Activated CD4-positive, alpha-beta T cell treated with anti-CD3 and anti-CD28 coated beads for 36 hours (primary cell): ENCODE results near the gene EGLN3. TPM values are rescaled to one million over a fixed set of nuclear protein-coding genes. Genes with fewer than 3 reads are reported as not detected.

Source experiments
- ATAC-seq: fragments of 200-7000 bp; cut with Tn5 transposase; one replicate; pipeline ENCODE4 v1.10.0; 2021; ENCODE audit warnings: mild to moderate bottlenecking, moderate library complexity
- CTCF ChIA-PET: fragments of 350-600 bp; sonication (Branson Sonifier 250); formaldehyde crosslinking; loops from one replicate; lab custom pipeline; 2021; ENCODE audit warnings: antibody characterized with exemption; lab: Charles Lee
- POLR2A ChIA-PET: fragments of 350-600 bp; sonication (Branson Sonifier 250); formaldehyde crosslinking; loops from one replicate; lab custom pipeline; 2021; ENCODE audit warnings: antibody characterized with exemption, inconsistent platforms; lab: Charles Lee
- DNase-seq: peaks from one replicate; pipeline ENCODE4 v3.0.0-alpha.2; 2020
- H3K27ac Mint-ChIP-seq: one replicate; pipeline ENCODE4 v1.8.0; 2021; ENCODE audit warnings: mixed read lengths
- H3K27me3 Mint-ChIP-seq: one replicate; pipeline ENCODE4 v1.8.0; 2021; ENCODE audit warnings: mixed read lengths
- H3K36me3 Mint-ChIP-seq: one replicate; pipeline ENCODE4 v1.8.0; 2021; ENCODE audit warnings: low read depth, mixed read lengths
- H3K4me1 Mint-ChIP-seq: one replicate; pipeline ENCODE4 v1.8.0; 2021; ENCODE audit warnings: mixed read lengths
- H3K4me3 Mint-ChIP-seq: one replicate; pipeline ENCODE4 v1.8.0; 2021; ENCODE audit warnings: mild to moderate bottlenecking, moderate library complexity, mixed read lengths
- H3K9me3 Mint-ChIP-seq: one replicate; pipeline ENCODE4 v1.8.0; 2021; ENCODE audit warnings: low read depth, mixed read lengths
- intact Hi-C, 2 experiments: fragments of 100-400 bp; cut with DNase I in 1 of 2; cut with micrococcal nuclease in 1 of 2; formaldehyde crosslinking; loops; one replicate each; pipeline versions ENCODE4 v1.14.2 to v1.15.1; 2022 to 2024; cut with DNase I, micrococcal nuclease
- total RNA-seq, 2 experiments: library from RNA; stranded (reverse); gene quantifications; one replicate each; pipeline ENCODE4 v1.2.3, GENCODE V29; 2021

The EGLN3 gene
- total RNA-seq, 2 experiments from 2014 or later, result 3.8 to 3.9 TPM

- Mint-ChIP-seq H3K9me3 (peaks cover 6% of the 10 kb centered on the region), H3K36me3 (no peaks in the 10 kb centered on the region), H3K4me3 (no peak overlapping the region), H3K27me3 (peaks cover 12% of the 10 kb centered on the region), H3K4me1 (peaks cover 3% of the 10 kb centered on the region), H3K27ac (no peak overlapping the region)
- ChIA-PET POLR2A (no interaction called here), CTCF (interaction anchor here (1.4 kb wide), 1 partner anchor 139 kb away, joined by 3 read pairs; no protein-coding TSS in a partner anchor)
- ATAC-seq, result no peak
- intact Hi-C loops, result no loop called here
- DNase-seq, result no peak
These were observed 8.8 kb upstream of the EGLN3 start for GRCh38 chr14:33959692-33960151.

DNA sequence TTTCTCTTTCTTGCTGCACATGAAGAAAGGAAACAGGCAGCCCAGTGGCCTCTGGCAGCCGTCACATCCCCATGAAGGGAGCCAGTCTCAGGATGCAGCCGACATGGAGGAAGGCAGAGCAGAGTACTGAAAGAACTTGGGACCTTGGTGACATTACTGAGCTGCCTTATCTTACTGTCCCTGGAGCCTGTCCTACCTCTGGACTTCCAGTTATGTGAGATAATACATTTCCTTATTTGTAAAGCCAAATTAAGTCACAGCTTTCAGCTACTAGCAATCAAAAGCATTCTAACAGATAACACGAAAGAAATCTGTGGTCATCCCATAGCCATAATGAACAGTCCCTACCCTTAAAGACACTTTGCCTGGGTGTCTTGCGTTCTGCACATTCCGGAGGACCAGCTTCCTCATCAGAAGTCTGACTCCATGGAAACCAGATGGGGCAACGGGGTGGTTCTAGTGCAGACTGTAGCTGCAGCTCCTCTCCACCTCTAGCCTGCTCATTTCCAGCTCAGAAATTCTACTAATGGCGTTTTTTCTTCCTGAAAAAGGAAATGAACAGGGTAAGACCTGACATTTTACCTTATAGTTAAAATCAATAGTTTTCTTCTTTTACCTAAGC lies 7.8 kb upstream of the EGLN3 start:
- ChIA-PET POLR2A (no interaction called here), CTCF (interaction anchor here (0.6 to 0.7 kb wide), 2 partner anchors 421 to 526 kb away, joined by 3 read pairs; no protein-coding TSS in a partner anchor)
- intact Hi-C loops, result no loop called here
- Mint-ChIP-seq H3K9me3 (peaks cover 6% of the 10 kb centered on the region), H3K4me3 (no peak overlapping the region), H3K27me3 (peaks cover 12% of the 10 kb centered on the region), H3K36me3 (no peaks in the 10 kb centered on the region), H3K27ac (no peak overlapping the region), H3K4me1 (peaks cover 3% of the 10 kb centered on the region)
- ATAC-seq (no peak), DNase-seq (no peak)

DNA sequence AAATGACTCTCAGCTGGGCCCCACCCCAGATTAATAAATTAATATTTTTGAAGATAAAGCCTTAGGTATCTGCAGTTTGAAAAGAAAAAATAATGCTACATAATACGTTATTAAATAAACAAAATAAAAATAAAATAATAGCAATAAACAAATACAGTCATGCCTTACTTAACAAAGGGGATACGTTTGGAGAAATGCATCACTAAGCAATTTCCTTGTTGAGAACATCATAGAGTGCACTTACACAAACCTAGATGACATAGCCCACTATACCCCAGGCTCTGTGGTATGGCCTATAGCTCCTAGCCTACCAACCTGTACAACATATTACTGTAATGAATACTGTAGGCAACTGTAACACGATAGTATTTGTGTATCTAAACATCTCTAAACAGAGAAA lies 7.1 kb upstream of the EGLN3 start:
- H3K27me3 Mint-ChIP-seq, result peaks cover 12% of the 10 kb centered on the region
- ChIA-PET CTCF (no interaction called here), POLR2A (no interaction called here)
- no peak overlapping the region for H3K27ac Mint-ChIP-seq
- no peaks in the 10 kb centered on the region for H3K36me3 Mint-ChIP-seq
- DNase-seq (no peak), ATAC-seq (no peak)
- intact Hi-C loops, result no loop called here
- H3K9me3 Mint-ChIP-seq, result peaks cover 6% of the 10 kb centered on the region
- no peak overlapping the region for H3K4me3 Mint-ChIP-seq
- H3K4me1 Mint-ChIP-seq, result peaks cover 3% of the 10 kb centered on the region

DNA sequence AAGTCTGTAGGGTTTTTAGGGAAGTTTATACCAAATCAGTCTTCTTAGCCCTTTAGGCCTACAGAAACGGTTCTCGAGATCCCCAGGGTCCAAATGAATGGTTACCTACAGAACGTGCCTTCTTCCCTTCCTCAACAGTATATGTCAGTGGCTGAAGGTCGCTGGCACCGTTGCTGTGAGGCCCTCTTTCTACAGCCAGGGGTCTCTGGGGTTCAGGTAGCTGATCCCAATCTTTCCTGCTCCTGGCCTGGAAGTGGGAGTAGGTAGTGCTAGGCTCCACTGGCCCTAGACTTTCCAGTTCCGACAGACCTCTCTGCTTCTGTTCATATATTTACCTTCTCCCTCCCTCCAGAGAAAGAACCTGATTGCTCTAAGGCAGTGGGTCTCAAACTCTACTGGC lies 6.4 kb upstream of the EGLN3 start:
- peaks cover 18% of the 10 kb centered on the region for H3K27me3 Mint-ChIP-seq
- DNase-seq (no peak), ATAC-seq (no peak)
- peaks cover 3% of the 10 kb centered on the region for H3K4me1 Mint-ChIP-seq
- no peak overlapping the region for H3K27ac Mint-ChIP-seq
- CTCF ChIA-PET, result no interaction called here
- peaks cover 2% of the 10 kb centered on the region for H3K9me3 Mint-ChIP-seq
- intact Hi-C loops, result no loop called here
- H3K36me3 Mint-ChIP-seq, result no peaks in the 10 kb centered on the region
- no peak overlapping the region for H3K4me3 Mint-ChIP-seq
- POLR2A ChIA-PET, result no interaction called here

DNA sequence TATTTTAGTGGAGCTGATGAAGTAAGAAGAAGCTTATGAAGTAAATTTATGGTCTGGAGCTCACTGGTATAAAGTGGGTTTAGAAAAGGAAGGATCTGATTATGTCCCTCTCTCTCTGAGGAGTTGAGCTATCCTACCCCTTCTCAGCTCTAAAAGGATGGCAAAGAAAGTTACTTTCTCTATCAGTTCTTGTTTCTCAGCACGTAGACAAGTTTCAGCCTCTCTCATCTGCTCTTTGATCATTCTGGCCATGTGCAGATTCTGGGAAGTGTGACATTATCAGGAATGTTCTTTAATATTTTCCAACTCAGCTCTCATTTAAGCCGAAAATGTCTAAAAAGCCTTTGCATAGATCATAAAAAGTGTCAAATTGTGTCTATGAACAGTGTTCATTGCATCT lies 5.8 kb upstream of the EGLN3 start:
- Mint-ChIP-seq H3K36me3 (no peaks in the 10 kb centered on the region), H3K4me1 (peaks cover 3% of the 10 kb centered on the region), H3K27me3 (peaks cover 23% of the 10 kb centered on the region), H3K9me3 (no peaks in the 10 kb centered on the region), H3K4me3 (no peak overlapping the region), H3K27ac (no peak overlapping the region)
- DNase-seq (no peak), ATAC-seq (no peak)
- intact Hi-C loops, result no loop called here
- ChIA-PET POLR2A (no interaction called here), CTCF (interaction anchor here (0.6 to 0.8 kb wide), 2 partner anchors 12 to 370 kb away, joined by 3 read pairs; no protein-coding TSS in a partner anchor)

DNA sequence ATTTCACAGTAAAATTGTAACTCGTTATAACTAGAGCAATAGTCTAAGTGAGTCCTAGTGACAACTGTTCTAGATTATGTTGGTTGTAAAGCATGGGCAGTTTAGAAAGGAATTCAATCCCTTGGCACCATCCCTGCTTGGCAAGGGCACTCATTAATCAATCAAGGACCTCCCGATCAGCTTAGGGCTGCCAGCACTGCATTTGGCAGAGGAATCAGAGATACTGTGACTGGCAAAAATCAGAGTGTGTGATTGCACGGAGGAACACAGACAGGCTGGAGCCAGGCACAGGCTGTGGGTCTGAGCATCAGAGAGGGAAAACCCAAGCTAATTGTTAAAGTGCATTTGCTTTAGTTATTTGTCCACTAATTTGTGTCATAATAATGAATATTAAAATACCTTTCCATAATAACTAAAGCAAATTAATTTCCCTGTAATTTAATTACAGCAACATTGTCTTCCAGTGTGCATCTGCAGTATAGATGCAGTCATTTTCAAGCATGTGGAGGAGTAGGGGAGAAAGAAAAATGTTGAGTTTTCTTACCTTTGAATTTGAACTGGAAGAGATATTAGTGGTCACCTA lies 3.2 kb upstream of the EGLN3 start:
- intact Hi-C loops, result loop anchor here in 1 of 2 experiments (5.0 kb wide), 2 partner anchors 103 to 143 kb away; no protein-coding TSS in a partner anchor
- Mint-ChIP-seq H3K36me3 (no peaks in the 10 kb centered on the region), H3K4me1 (peaks cover 17% of the 10 kb centered on the region), H3K4me3 (no peak overlapping the region), H3K9me3 (no peaks in the 10 kb centered on the region), H3K27ac (no peak overlapping the region), H3K27me3 (peaks cover 35% of the 10 kb centered on the region)
- ChIA-PET CTCF (interaction anchor here (0.9 kb wide), 1 partner anchor 706 kb away, joined by 3 read pairs; no protein-coding TSS in a partner anchor), POLR2A (no interaction called here)
- ATAC-seq (no peak), DNase-seq (no peak)

DNA sequence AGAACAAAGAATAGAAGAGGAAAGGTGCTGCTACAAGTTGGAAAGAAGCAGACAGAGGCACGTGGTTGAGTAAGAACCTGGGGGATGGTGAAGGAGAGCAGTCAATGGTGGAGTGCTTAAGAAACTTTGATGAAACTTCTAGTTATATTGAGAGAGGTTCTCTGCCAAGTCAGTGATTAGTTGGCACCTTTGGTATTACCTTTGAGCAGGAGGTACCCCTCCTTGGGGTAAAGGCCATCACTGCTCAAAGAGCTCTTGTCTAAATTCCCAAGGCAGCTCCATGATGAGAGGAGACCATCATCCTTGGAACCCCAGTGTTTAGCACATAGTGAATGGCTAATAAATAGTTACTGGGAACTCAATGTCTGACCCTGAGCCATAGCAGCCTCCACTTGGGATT lies 1.7 kb upstream of the EGLN3 start:
- H3K27me3 Mint-ChIP-seq, result peaks cover 42% of the 10 kb centered on the region
- ChIA-PET POLR2A (no interaction called here), CTCF (no interaction called here)
- H3K27ac Mint-ChIP-seq, result no peak overlapping the region
- ATAC-seq (no peak), DNase-seq (no peak)
- H3K36me3 Mint-ChIP-seq, result no peaks in the 10 kb centered on the region
- H3K4me1 Mint-ChIP-seq, result peaks cover 19% of the 10 kb centered on the region
- intact Hi-C loops, result loop anchor here in 1 of 2 experiments (5.0 kb wide), 2 partner anchors 105 to 145 kb away; no protein-coding TSS in a partner anchor
- no peak overlapping the region for H3K4me3 Mint-ChIP-seq
- H3K9me3 Mint-ChIP-seq, result no peaks in the 10 kb centered on the region

DNA sequence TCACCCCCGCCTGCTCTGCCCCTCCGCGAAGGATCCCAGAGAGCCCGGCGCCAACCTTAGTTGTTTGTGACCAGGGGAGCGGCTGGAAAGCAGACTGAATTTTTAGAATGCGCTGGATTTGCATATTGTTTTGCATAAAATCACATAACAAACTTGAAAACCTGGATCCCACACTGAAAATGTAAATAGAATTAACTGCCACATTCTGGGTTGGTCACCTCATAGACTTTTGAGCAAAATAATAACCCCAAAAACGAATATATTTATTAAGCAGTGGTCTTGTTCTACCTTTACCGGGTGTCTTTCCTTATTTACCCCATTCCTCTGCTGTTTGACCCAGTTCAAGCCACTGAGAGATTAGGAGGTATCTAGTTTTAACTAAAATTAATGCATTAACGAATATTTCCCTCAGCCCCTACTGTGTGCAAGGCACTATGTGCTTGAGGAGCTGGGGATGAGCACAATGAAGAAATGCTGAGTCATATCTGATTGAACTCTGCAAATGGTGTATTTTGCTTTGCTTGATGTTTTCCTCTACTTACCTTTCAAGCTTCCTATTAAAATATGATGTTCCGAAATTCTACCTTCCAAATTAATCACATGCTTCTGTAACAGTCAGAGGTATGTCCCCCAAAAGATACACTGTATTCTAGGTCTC lies 438 bp upstream of the EGLN3 start:
- ATAC-seq, result no peak
- Mint-ChIP-seq H3K4me1 (peaks cover 22% of the 10 kb centered on the region), H3K27ac (no peak overlapping the region), H3K9me3 (no peaks in the 10 kb centered on the region), H3K27me3 (peaks cover 47% of the 10 kb centered on the region), H3K36me3 (no peaks in the 10 kb centered on the region), H3K4me3 (peak overlapping the region; percentile 77)
- intact Hi-C loops, result loop anchor here in 1 of 2 experiments (2.0 to 5.0 kb wide), 3 partner anchors 106 to 277 kb away; no protein-coding TSS in a partner anchor
- CTCF ChIA-PET, result interaction anchor here (0.7 kb wide), 1 partner anchor 654 kb away, joined by 4 read pairs; no protein-coding TSS in a partner anchor
- POLR2A ChIA-PET, result no interaction called here
- DNase-seq, result no peak

DNA sequence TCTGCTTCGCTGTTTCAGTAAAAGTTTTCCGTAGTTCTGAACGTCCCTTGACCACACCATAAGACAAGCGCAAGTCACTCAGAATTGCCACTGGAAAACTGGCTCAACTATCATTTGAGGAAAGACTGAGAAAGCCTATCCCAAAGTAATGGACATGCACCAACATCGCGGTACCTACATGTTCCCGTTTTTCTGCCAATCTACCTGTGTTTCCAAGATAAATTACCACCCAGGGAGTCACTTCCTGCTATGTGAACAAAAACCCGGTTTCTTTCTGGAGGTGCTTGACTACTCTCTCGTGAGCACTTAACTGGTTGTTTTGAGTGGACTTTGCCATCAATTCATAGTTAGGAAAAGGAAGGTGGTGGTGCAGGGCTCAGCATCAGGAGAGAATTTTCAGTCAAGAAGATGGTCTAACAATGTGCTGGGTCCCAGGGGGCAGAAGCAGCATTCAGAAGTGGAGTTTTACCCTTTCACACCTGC lies 1.4 kb downstream of the EGLN3 start:
- Mint-ChIP-seq H3K4me1 (peaks cover 22% of the 10 kb centered on the region), H3K27me3 (peaks cover 45% of the 10 kb centered on the region), H3K27ac (no peak overlapping the region), H3K4me3 (peak overlapping the region; percentile 77), H3K9me3 (no peaks in the 10 kb centered on the region), H3K36me3 (no peaks in the 10 kb centered on the region)
- ATAC-seq (no peak), DNase-seq (no peak)
- ChIA-PET CTCF (interaction anchor here (0.8 kb wide), 2 partner anchors 149 to 337 kb away, joined by 3 read pairs; no protein-coding TSS in a partner anchor), POLR2A (no interaction called here)
- intact Hi-C loops, result no loop called here

- DNase-seq (no peak), ATAC-seq (no peak)
- Mint-ChIP-seq H3K27ac (no peak overlapping the region), H3K4me1 (peaks cover 22% of the 10 kb centered on the region), H3K9me3 (no peaks in the 10 kb centered on the region), H3K36me3 (no peaks in the 10 kb centered on the region), H3K27me3 (peaks cover 45% of the 10 kb centered on the region), H3K4me3 (peak overlapping the region; percentile 77)
- intact Hi-C loops, result no loop called here
- CTCF ChIA-PET, result interaction anchor here (0.7 kb wide), 1 partner anchor 1793 kb away, joined by 3 read pairs; no protein-coding TSS in a partner anchor
- POLR2A ChIA-PET, result no interaction called here
These were observed 1.9 kb downstream of the EGLN3 start for GRCh38 chr14:33948869-33949408.
